Activated naive CD4-positive, alpha-beta T cell treated with anti-CD3 and anti-CD28 coated beads for 36 hours (primary cell): ENCODE measurements around the gene NLRC4. TPM values are rescaled to one million over a fixed set of nuclear protein-coding genes. Genes with fewer than 3 reads are reported as not detected.

Experiments used
- CTCF ChIA-PET: fragments of 350-600 bp; sonication (Branson Sonifier 250); formaldehyde crosslinking; loops from one replicate; lab custom pipeline; 2021; ENCODE audit warnings: antibody characterized with exemption; lab: Charles Lee
- DNase-seq: peaks from one replicate; pipeline ENCODE4 v3.0.0-alpha.2; 2020
- H3K27ac Mint-ChIP-seq: one replicate; pipeline ENCODE4 v1.8.0; 2021; ENCODE audit warnings: mild to moderate bottlenecking, mixed read lengths
- H3K27me3 Mint-ChIP-seq: one replicate; pipeline ENCODE4 v1.8.0; 2021; ENCODE audit warnings: low read depth, mixed read lengths
- H3K36me3 Mint-ChIP-seq: one replicate; pipeline ENCODE4 v1.8.0; 2021; ENCODE audit warnings: low read depth, mixed read lengths
- H3K4me1 Mint-ChIP-seq: one replicate; pipeline ENCODE4 v1.8.0; 2021; ENCODE audit warnings: low read depth, mixed read lengths
- H3K4me3 Mint-ChIP-seq: one replicate; pipeline ENCODE4 v1.8.0; 2021; ENCODE audit warnings: mild to moderate bottlenecking, moderate library complexity, mixed read lengths
- H3K9me3 Mint-ChIP-seq: one replicate; pipeline ENCODE4 v1.8.0; 2021; ENCODE audit warnings: mixed read lengths
- intact Hi-C: fragments of 100-400 bp; cut with micrococcal nuclease; formaldehyde crosslinking; loops from one replicate; pipeline ENCODE4 v1.15.1; 2023
- total RNA-seq, 2 experiments: library from RNA; stranded (reverse); gene quantifications; one replicate each; pipeline ENCODE4 v1.2.3, GENCODE V29; 2021

Gene NLRC4
- total RNA-seq, 2 experiments from 2014 or later, result not detected

- no peak for DNase-seq
- intact Hi-C loops, result no loop called here
- H3K4me3 Mint-ChIP-seq, result no peak overlapping the region
- H3K9me3 Mint-ChIP-seq, result no peaks in the 10 kb centered on the region
- CTCF ChIA-PET, result no interaction called here
- H3K36me3 Mint-ChIP-seq, result peaks cover 13% of the 10 kb centered on the region
- peaks cover 19% of the 10 kb centered on the region for H3K4me1 Mint-ChIP-seq
- H3K27me3 Mint-ChIP-seq, result no peaks in the 10 kb centered on the region
- peak overlapping the region; percentile 16 for H3K27ac Mint-ChIP-seq
These were observed 72.3 kb downstream of the NLRC4 start for GRCh38 chr2:32192418-32192817.

GRCh38 chr2:32189011-32189410 lies 75.7 kb downstream of the NLRC4 start:
- peaks cover 22% of the 10 kb centered on the region for H3K36me3 Mint-ChIP-seq
- intact Hi-C loops, result no loop called here
- CTCF ChIA-PET, result interaction anchor here (0.6 kb wide), 1 partner anchor 12 kb away, joined by 5 read pairs; no protein-coding TSS in a partner anchor

GRCh38 chr2:32182667-32183066 lies 82.0 kb downstream of the NLRC4 start:
- peaks cover 19% of the 10 kb centered on the region for H3K36me3 Mint-ChIP-seq
- H3K27ac Mint-ChIP-seq, result no peak overlapping the region
- H3K4me1 Mint-ChIP-seq, result no peaks in the 10 kb centered on the region
- intact Hi-C loops, result no loop called here
- no peaks in the 10 kb centered on the region for H3K9me3 Mint-ChIP-seq
- DNase-seq, result no peak
- CTCF ChIA-PET, result interaction anchor here (0.6 kb wide), 1 partner anchor 22 kb away, joined by 3 read pairs; no protein-coding TSS in a partner anchor
- H3K4me3 Mint-ChIP-seq, result no peak overlapping the region
- H3K27me3 Mint-ChIP-seq, result no peaks in the 10 kb centered on the region

More at GRCh38 chr2:32189011-32189410, 75.7 kb downstream of the NLRC4 start:
- Mint-ChIP-seq H3K4me1 (peaks cover 19% of the 10 kb centered on the region), H3K27ac (no peak overlapping the region), H3K27me3 (no peaks in the 10 kb centered on the region), H3K9me3 (no peaks in the 10 kb centered on the region), H3K4me3 (no peak overlapping the region)
- DNase-seq, result no peak

Other genes with a start within 250 kb of the NLRC4 start
- 10 to 100 TPM; 80.1 to 88.5 TPM for gene DPY30, start 225.1 kb downstream of the NLRC4 start, total RNA-seq
- gene SPAST, start 201.3 kb downstream of the NLRC4 start, total RNA-seq, result 10 to 100 TPM; 12.0 to 12.8 TPM
- 10 to 100 TPM; 12.5 to 13.4 TPM for gene SLC30A6, start 99.0 kb downstream of the NLRC4 start, total RNA-seq
- 10 to 100 TPM; 36.5 to 39.7 TPM for gene YIPF4, start 13.0 kb upstream of the NLRC4 start, total RNA-seq
- gene BIRC6, start 92.1 kb upstream of the NLRC4 start, total RNA-seq, result 10 to 100 TPM; 51.4 to 52.9 TPM